Amniotic epithelial cell (primary cell): ENCODE measurements around the gene TMEM185A.
"Not testable (repeated sequence)": the region's sequence is repeated elsewhere in the genome, so short reads cannot be mapped to it uniquely, and the experiment has no call there.

Experiments
- DNase-seq: peaks from one replicate; pipeline ENCODE4 v3.0.0-alpha.2; 2010; ENCODE audit warnings: low read depth

Gene TMEM185A

GRCh38 chrX:149551245-149551938, 80.2 kb downstream of the TMEM185A start:
- not testable (repeated sequence) for DNase-seq

- DNase-seq: not testable (repeated sequence)
Measured at GRCh38 chrX:149550454-149550853, 81.1 kb downstream of the TMEM185A start.

- DNase-seq: not testable (repeated sequence)
Measured at GRCh38 chrX:149549701-149550100, 81.9 kb downstream of the TMEM185A start, which contains the start of gene HSFX3. TSS of gene HSFX3 (minus strand) at chrX:149549924. CDS start at chrX:149549852, 72 bp downstream.

- DNase-seq: not testable (repeated sequence)
Measured at GRCh38 chrX:149547782-149548181, 83.8 kb downstream of the TMEM185A start.

- not testable (repeated sequence) for DNase-seq
Measured at GRCh38 chrX:149546962-149547361, 84.6 kb downstream of the TMEM185A start.
